A673 (cell line): Measurements from ENCODE around the gene FSIP1.

Experiments used
- CTCF ChIP-seq: fragments of 300-800, 200-600 bp; sonication (generic); conservative IDR thresholded peaks from 2 replicates; pipeline ENCODE4 v1.5.1; 2017; ENCODE audit warnings: low read depth, mild to moderate bottlenecking, antibody characterized with exemption, low read length, moderate library complexity, mixed read lengths
- EZH2 ChIP-seq: fragments of 200-600 bp; sonication (generic); IDR thresholded peaks from 2 replicates; pipeline ENCODE4 v1.6.1; 2017; ENCODE audit warnings: borderline replicate concordance, low read depth, mild to moderate bottlenecking, mixed read lengths, antibody characterized with exemption, low read length; ENCODE audit not compliant: poor library complexity, severe bottlenecking

GRCh38 chr15:39799552-39800011, 16.9 kb upstream of the FSIP1 start:
- TF ChIP-seq CTCF (no peak), EZH2 (no peak)
